Activated naive CD8-positive, alpha-beta T cell treated with anti-CD3 and anti-CD28 coated beads for 36 hours (primary cell): ENCODE results near the gene HDAC7. TPM values are rescaled to one million over a fixed set of nuclear protein-coding genes. Genes with fewer than 3 reads are reported as not detected.

Experiments used
- DNase-seq: peaks from one replicate; pipeline ENCODE4 v3.0.0; 2021
- H3K27ac Mint-ChIP-seq: one replicate; pipeline ENCODE4 v1.8.0; 2022; ENCODE audit warnings: mild to moderate bottlenecking, moderate library complexity, mixed read lengths
- H3K27me3 Mint-ChIP-seq: one replicate; pipeline ENCODE4 v1.8.0; 2022; ENCODE audit warnings: mild to moderate bottlenecking, mixed read lengths
- H3K36me3 Mint-ChIP-seq: one replicate; pipeline ENCODE4 v1.8.0; 2021; ENCODE audit warnings: mild to moderate bottlenecking, mixed read lengths
- H3K4me1 Mint-ChIP-seq: one replicate; pipeline ENCODE4 v1.8.0; 2021; ENCODE audit warnings: mixed read lengths
- H3K4me3 Mint-ChIP-seq: one replicate; pipeline ENCODE4 v1.8.0; 2022; ENCODE audit warnings: mild to moderate bottlenecking, moderate library complexity, mixed read lengths
- H3K9me3 Mint-ChIP-seq: one replicate; pipeline ENCODE4 v1.8.0; 2022; ENCODE audit warnings: mixed read lengths
- total RNA-seq, 2 experiments: library from RNA; stranded (reverse); gene quantifications; one replicate each; pipeline ENCODE4 v1.2.3, GENCODE V29; 2021

The HDAC7 gene
- total RNA-seq, 2 experiments from 2014 or later: 233 to 246 TPM

DNA sequence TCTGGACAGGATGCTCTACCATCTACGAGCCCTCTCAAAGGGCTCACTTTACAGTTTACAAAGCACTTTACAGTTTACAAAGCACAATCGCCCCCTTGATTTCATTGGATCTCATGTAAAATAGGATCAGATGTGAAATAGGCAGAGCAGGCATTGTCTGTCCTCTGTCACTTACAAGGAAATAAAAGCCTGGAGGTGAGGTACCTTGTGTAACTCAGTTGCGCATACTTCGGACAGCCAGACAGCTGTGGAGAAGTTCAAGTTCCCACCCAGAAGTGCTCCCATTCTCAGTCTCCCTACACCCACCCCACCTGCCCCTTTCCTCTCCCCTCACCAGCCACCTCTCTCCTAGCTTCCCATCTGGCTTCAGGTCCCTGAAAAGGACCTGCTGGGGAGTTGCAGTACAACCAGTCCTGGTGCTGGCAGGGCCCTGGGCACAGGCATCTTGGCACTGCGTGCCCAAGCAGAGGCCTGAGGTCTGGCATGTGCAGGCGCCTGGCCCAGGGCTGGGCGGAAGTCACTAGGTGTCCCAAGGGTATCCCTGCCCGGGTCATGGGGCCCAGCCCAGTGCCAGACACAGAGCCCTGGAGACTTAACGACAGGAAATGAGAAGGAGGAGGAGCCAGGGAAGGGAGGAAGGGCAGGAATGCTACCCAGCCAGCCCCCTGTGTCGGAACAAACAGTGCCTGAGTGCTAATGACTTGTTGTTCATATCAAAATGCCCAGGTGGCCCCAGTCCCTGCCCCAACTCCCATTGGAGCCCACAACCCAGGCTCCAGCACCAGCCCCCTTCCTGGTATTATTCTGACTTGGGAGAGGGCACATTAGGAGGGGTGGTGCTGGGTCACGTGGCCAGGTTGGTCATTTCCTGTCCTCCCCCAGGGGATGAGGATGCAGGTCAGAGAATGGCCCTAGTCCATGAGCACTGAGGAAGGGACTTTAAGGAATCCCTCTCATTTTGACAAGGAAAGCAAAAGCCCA, 66.4 kb downstream of the HDAC7 start:
- Mint-ChIP-seq H3K36me3 (no peaks in the 10 kb centered on the region), H3K27me3 (no peaks in the 10 kb centered on the region), H3K27ac (no peak overlapping the region), H3K4me3 (no peak overlapping the region), H3K4me1 (peaks cover 26% of the 10 kb centered on the region), H3K9me3 (no peaks in the 10 kb centered on the region)
- no peak for DNase-seq

DNA sequence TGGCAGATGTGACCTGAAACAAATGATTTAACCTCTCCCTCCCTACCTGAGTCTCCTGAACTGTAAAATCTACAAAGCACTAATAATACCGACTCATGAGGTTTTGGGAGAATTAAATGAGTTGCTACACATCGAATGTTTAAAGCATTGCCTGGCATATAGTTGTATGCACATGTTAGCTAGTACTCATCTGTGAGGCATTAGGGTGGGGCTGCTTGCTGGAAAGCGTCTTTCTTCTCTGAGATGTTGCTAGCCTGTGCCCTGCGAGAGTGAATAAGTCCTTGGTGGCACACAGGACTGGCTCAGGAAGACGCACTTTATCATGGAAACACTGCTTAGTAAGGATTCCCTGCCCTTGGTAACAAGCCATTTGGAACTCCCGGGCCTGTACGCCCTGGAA, 67.2 kb downstream of the HDAC7 start:
- Mint-ChIP-seq H3K27ac (no peak overlapping the region), H3K9me3 (no peaks in the 10 kb centered on the region), H3K36me3 (no peaks in the 10 kb centered on the region), H3K27me3 (no peaks in the 10 kb centered on the region), H3K4me3 (no peak overlapping the region), H3K4me1 (peaks cover 23% of the 10 kb centered on the region)
- DNase-seq: no peak

DNA sequence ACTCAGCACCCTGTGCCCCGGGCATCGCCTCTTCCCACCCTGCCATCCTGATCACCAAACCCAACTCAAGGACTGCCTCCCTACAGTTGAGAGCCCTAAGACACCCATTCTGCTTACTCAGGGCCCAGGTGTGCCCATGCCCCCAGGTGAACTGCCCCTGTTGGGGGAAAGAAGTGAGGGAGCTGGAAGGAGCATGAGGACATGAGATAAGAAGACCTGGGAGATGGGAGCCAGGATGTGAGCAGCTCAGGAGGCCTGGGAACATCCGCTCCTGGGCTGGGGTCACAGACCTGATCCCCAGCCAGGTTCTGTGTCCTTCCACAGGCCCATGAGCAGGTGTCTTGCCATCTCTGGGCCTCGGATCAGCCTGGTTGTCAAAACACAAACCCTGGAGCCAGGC, 67.6 kb downstream of the HDAC7 start:
- DNase-seq: no peak
- Mint-ChIP-seq H3K9me3 (no peaks in the 10 kb centered on the region), H3K27ac (no peak overlapping the region), H3K27me3 (no peaks in the 10 kb centered on the region), H3K36me3 (no peaks in the 10 kb centered on the region), H3K4me3 (no peak overlapping the region), H3K4me1 (peaks cover 19% of the 10 kb centered on the region)

DNA sequence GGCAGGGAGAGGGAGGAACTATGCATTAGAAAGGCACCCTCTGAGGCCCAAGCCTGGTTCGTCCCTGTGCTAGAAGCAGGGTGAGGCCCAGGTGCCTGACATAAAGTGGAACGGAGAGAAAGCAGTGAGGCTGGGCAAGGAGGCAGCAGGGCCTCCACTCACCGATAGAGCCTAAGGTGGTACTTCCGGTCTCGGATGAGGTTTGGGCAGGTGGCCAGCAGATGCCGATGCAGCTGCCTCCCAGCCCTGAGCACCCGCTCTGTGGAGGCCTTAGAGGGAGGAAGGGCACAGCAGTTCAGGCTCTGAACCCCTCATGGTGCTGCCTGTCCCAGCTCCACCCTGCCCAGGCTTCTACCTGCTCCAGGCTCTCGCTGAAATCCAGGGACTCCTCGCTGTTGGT, 68.1 kb downstream of the HDAC7 start:
- no peak for DNase-seq
- Mint-ChIP-seq H3K27me3 (no peaks in the 10 kb centered on the region), H3K4me3 (no peak overlapping the region), H3K27ac (no peak overlapping the region), H3K4me1 (peaks cover 17% of the 10 kb centered on the region), H3K36me3 (no peaks in the 10 kb centered on the region), H3K9me3 (no peaks in the 10 kb centered on the region)

DNA sequence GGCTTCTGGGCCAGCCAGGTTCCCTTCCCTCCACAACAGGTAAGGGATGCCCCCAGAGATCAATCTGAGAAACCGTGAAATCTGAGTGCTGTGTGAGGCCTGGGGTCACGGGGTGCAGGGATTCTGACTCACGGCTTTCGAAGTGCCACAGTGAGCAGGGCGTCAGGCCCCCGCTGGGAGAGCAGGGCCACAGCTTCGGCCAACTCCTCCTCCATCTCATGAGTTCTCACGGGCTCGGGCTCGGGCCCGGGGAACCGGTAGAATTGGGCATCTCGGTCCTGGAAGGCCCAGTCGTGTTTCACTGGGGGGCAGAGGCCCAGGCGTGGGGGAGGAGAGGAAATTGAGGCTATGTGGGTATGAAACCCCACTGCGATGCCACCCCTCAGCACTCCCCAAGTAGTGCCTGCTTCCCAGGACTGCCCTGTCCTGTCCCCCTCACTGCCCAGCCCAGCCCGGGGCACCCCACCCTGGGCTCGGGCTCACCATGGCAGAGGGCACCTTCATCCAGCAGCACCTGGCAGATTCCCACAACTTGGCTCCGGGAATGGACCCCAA, 68.7 kb downstream of the HDAC7 start:
- H3K27ac Mint-ChIP-seq: no peak overlapping the region
- no peak overlapping the region for H3K4me3 Mint-ChIP-seq
- no peaks in the 10 kb centered on the region for H3K27me3 Mint-ChIP-seq
- peaks cover 15% of the 10 kb centered on the region for H3K4me1 Mint-ChIP-seq
- no peaks in the 10 kb centered on the region for H3K9me3 Mint-ChIP-seq
- no peaks in the 10 kb centered on the region for H3K36me3 Mint-ChIP-seq
- no peak for DNase-seq

DNA sequence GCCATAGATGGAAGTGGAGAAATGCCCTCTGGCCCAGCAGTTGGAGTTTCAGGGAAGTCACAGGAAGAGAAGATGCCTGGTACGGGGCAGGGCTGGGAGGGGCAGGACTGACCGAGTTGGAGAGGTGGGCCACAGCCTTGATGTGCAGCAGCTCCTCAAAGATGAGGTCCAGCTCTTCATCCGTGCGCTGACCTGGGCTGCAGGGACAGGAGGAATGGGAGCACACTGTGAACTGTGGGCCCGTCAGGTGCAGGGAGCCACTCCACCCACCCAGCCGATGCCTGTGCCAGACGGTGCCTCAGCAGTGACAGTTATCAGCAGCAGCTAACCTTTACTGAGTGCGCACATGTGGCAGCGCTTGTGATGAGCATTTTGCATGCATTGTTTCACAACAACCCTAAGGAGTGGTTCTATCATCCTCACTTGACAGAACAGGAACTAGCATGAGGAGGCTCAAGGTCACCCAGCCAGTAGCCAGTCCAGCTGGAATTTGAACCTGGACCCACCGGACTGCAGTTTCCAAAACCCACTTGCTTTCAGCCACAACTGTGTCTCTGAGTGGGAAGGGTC, 69.4 kb downstream of the HDAC7 start:
- no peak overlapping the region for H3K4me3 Mint-ChIP-seq
- H3K27me3 Mint-ChIP-seq: no peaks in the 10 kb centered on the region
- no peaks in the 10 kb centered on the region for H3K9me3 Mint-ChIP-seq
- DNase-seq: no peak
- peaks cover 8% of the 10 kb centered on the region for H3K4me1 Mint-ChIP-seq
- no peak overlapping the region for H3K27ac Mint-ChIP-seq
- no peaks in the 10 kb centered on the region for H3K36me3 Mint-ChIP-seq

DNA sequence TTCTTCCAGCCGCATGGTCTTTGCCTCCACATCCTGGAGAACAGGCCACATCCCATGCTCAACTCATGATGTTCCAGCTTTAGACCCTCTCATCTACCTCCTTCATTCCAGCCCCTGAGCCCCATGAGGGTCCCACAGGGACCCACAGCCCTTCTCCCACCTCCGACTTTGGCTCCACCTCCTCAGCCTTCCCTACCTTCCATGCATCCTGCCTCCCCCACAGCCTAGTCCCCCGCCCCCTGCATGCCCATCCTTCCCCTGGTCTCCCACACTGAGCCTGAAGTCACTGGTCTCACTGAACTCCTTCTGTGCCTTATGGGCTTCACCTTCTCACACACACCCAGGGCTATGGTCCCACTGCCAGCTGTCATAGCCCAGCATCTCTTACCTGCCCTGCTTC, 70.8 kb downstream of the HDAC7 start:
- no peaks in the 10 kb centered on the region for H3K9me3 Mint-ChIP-seq
- no peak for DNase-seq
- H3K27ac Mint-ChIP-seq: no peak overlapping the region
- H3K27me3 Mint-ChIP-seq: no peaks in the 10 kb centered on the region
- no peak overlapping the region for H3K4me3 Mint-ChIP-seq
- no peaks in the 10 kb centered on the region for H3K36me3 Mint-ChIP-seq
- no peaks in the 10 kb centered on the region for H3K4me1 Mint-ChIP-seq

DNA sequence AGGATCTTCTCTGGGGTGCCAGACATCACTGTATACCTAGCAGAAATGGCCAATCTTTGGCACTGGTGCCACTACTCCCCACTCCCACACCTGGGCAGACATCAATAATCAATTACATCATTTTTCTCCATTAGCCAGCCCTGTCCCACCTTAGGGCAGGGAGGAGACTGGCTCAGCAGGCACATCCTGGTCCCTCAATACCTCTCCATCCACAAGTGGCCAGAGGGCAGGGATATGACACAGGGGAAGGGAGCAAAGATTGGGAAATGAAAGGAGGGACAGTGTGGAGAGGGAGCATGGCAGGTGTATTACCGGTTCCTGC, 71.2 kb downstream of the HDAC7 start:
- H3K27me3 Mint-ChIP-seq: no peaks in the 10 kb centered on the region
- H3K27ac Mint-ChIP-seq: no peak overlapping the region
- no peak overlapping the region for H3K4me3 Mint-ChIP-seq
- H3K9me3 Mint-ChIP-seq: no peaks in the 10 kb centered on the region
- no peaks in the 10 kb centered on the region for H3K4me1 Mint-ChIP-seq
- no peak for DNase-seq
- no peaks in the 10 kb centered on the region for H3K36me3 Mint-ChIP-seq

DNA sequence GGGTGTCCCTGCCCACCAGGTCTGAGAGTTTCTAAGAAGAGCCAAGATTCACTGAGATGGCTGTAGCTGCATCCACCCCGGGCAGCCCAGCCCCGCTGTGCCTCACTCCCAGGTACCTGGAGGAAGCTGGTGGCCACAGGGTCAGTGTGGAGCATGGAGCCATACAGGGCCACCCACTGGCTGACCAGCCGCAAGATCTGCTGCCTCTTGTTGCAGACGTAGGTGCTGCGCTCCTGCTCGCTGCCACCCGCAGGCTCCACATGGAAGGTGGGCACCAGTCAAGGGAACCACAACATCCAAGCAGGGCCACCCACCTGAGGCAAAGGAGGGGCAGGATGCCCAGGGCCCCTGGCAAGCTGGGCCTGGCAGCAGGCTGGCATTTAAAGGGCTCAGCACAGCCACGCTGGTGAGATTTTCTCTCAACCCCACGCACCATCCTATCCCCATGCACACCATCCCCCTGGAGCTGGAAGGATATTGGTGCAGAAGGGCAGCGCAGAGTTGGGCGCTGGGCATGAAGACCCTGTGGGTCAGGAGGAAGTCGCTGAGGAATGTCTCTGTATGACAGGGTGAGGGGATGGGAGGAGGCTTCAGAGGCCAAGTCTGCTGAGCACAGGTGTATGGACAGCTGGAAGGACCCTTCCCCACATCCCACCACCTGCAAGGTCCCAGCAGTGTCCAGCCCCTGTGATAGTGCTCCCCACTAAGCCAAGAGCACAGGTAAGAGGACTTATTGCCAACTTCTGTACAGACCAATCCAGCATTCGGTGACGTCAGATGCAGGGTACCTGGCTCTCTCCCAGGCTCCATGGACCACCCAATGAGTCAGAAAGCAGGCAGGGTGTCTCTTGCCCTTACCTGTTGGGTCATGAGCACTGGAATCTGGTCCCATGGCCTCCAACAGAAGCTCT, 71.9 kb downstream of the HDAC7 start:
- no peaks in the 10 kb centered on the region for H3K27me3 Mint-ChIP-seq
- H3K4me3 Mint-ChIP-seq: no peak overlapping the region
- no peaks in the 10 kb centered on the region for H3K9me3 Mint-ChIP-seq
- no peaks in the 10 kb centered on the region for H3K4me1 Mint-ChIP-seq
- DNase-seq: no peak
- no peaks in the 10 kb centered on the region for H3K36me3 Mint-ChIP-seq
- no peak overlapping the region for H3K27ac Mint-ChIP-seq

DNA sequence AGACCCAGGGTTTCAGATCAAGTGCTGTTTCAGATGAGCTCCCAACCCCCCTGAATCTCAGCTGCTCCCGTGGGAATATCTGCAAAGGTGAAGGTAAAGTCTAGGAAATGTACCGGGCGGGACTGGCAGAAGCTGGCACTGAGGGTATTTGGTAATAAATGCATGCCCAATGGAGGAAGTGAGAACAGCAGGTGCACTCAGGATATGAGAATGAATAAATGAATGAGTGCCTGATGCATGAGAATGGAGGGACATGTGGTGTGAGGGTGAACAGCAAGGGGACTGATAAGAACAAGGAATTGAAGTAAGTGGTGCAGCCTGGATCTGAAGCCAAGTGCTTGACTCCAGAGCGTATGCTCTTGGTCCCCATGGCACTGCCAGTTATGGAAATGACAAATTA, 72.6 kb downstream of the HDAC7 start:
- no peaks in the 10 kb centered on the region for H3K9me3 Mint-ChIP-seq
- no peak overlapping the region for H3K4me3 Mint-ChIP-seq
- peaks cover 3% of the 10 kb centered on the region for H3K4me1 Mint-ChIP-seq
- no peak overlapping the region for H3K27ac Mint-ChIP-seq
- no peak for DNase-seq
- H3K36me3 Mint-ChIP-seq: no peaks in the 10 kb centered on the region
- no peaks in the 10 kb centered on the region for H3K27me3 Mint-ChIP-seq

DNA sequence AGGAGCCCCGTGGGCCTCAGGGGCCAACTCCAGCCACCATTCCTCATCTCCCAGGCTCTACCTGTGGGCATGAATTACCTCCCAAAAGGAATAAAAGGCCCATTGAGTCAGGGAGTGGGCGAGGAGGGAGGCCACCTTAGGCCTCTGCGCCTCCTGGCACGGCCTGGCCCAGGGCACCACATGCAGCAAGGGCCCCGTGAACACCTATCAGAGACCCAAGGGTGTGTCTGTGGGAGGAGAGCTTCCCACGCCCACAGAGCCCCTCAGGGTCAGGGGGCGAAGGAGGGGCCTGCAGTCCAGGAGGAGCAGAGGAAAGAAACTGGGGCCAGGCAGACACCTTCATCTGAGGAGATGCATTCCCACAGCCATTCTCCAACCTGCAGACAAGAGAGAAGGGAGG, 73.2 kb downstream of the HDAC7 start:
- Mint-ChIP-seq H3K4me1 (peaks cover 4% of the 10 kb centered on the region), H3K9me3 (no peaks in the 10 kb centered on the region), H3K27me3 (no peaks in the 10 kb centered on the region), H3K27ac (no peak overlapping the region), H3K36me3 (no peaks in the 10 kb centered on the region), H3K4me3 (no peak overlapping the region)
- DNase-seq: no peak

DNA sequence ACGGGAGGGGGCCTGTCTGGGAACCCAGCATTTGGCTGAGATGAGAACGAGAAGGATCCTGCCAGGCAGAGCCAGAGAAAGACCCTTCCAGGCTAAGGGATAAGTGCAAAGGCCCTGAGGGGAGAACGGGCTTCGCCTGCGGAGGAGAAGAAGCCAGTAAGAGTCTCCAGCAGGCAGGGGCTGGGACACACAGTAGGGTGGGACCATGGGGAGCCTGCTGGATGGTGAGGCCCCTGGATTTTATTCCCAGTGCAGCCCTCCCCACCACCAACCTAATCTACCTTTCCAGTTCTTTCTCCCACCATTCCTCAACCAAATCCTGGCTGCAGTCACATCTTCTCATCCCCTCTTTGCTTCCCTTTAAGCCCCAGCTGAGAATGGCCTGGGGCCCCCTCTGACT, 73.6 kb downstream of the HDAC7 start:
- no peak overlapping the region for H3K4me3 Mint-ChIP-seq
- peaks cover 9% of the 10 kb centered on the region for H3K4me1 Mint-ChIP-seq
- H3K9me3 Mint-ChIP-seq: no peaks in the 10 kb centered on the region
- no peaks in the 10 kb centered on the region for H3K36me3 Mint-ChIP-seq
- no peak overlapping the region for H3K27ac Mint-ChIP-seq
- DNase-seq: no peak
- no peaks in the 10 kb centered on the region for H3K27me3 Mint-ChIP-seq

DNA sequence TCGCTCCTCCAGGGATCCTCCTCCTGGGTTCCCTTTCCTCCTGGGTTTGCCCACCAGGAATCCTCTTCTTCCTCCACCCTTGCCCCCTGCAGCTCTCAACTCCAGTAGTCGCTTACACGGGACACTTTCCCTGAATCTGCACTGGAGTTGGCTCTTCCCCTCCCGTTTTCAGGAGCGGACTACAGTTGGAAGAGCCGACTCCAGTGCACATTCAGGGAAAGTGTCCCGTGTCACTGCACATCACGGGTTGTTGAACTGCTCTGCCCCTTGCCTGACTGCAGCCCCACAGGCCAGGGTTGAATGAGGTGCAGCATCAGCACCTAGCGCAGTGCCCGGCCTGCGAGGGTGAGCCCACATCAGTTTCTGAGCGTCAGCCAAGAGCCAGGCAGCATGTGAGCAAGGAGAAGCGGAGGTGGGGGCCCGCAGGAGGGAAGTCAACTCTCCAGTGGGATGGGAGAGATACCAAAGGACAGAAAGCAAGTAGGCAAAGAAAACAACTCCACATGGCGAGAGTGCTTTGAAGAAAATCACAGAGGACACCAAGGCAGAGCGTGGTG, 74.1 kb downstream of the HDAC7 start:
- H3K4me1 Mint-ChIP-seq: peaks cover 9% of the 10 kb centered on the region
- no peak overlapping the region for H3K27ac Mint-ChIP-seq
- no peaks in the 10 kb centered on the region for H3K27me3 Mint-ChIP-seq
- H3K9me3 Mint-ChIP-seq: no peaks in the 10 kb centered on the region
- no peak for DNase-seq
- H3K36me3 Mint-ChIP-seq: no peaks in the 10 kb centered on the region
- no peak overlapping the region for H3K4me3 Mint-ChIP-seq

DNA sequence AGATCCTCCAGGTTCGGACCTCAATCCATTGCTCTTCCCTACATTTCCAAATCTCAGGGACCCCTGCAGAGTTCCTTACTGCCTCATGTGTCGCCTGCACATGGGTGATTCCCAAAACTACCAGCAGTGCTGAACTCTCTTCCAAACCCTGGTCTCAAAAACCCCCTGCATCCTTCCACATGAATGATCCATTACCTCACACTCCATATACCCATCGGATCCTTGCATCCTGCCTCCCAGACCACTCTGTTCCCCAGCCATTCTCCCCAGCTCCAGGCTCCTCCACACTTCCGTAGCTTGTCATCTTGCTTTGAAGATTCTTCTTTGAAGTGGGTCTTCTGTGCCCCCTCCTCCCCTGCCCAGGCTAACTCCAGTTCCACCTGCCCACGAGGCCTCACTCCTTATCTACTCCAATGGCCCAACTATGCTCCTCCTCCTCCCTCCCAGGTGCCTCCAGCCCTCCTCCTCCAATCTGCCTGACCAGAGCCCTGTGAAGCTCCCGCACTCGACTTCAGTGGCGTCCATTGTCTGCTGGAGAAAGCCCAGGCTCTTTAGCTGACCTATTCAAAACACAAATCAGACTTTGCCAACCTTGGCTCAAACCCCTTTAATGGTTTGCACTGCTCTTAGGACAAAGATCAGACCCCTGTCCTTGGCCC, 74.8 kb downstream of the HDAC7 start:
- H3K27ac Mint-ChIP-seq: no peak overlapping the region
- peaks cover 9% of the 10 kb centered on the region for H3K4me1 Mint-ChIP-seq
- no peaks in the 10 kb centered on the region for H3K36me3 Mint-ChIP-seq
- no peak for DNase-seq
- no peaks in the 10 kb centered on the region for H3K27me3 Mint-ChIP-seq
- no peak overlapping the region for H3K4me3 Mint-ChIP-seq
- H3K9me3 Mint-ChIP-seq: no peaks in the 10 kb centered on the region
